ENCODE results near the gene CD55.

- TF ChIP-seq POLR2AphosphoS5 (IDR thresholded peaks at IDR 0.05; ENCODE audit: low read depth) = no peak
- TF ChIP-seq, protein P1, sequence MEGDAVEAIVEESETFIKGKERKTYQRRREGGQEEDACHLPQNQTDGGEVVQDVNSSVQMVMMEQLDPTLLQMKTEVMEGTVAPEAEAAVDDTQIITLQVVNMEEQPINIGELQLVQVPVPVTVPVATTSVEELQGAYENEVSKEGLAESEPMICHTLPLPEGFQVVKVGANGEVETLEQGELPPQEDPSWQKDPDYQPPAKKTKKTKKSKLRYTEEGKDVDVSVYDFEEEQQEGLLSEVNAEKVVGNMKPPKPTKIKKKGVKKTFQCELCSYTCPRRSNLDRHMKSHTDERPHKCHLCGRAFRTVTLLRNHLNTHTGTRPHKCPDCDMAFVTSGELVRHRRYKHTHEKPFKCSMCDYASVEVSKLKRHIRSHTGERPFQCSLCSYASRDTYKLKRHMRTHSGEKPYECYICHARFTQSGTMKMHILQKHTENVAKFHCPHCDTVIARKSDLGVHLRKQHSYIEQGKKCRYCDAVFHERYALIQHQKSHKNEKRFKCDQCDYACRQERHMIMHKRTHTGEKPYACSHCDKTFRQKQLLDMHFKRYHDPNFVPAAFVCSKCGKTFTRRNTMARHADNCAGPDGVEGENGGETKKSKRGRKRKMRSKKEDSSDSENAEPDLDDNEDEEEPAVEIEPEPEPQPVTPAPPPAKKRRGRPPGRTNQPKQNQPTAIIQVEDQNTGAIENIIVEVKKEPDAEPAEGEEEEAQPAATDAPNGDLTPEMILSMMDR (IDR thresholded peaks at IDR 0.05; ENCODE audit: insufficient read depth, low read length) = no peak
- TF ChIP-seq, protein P2, sequence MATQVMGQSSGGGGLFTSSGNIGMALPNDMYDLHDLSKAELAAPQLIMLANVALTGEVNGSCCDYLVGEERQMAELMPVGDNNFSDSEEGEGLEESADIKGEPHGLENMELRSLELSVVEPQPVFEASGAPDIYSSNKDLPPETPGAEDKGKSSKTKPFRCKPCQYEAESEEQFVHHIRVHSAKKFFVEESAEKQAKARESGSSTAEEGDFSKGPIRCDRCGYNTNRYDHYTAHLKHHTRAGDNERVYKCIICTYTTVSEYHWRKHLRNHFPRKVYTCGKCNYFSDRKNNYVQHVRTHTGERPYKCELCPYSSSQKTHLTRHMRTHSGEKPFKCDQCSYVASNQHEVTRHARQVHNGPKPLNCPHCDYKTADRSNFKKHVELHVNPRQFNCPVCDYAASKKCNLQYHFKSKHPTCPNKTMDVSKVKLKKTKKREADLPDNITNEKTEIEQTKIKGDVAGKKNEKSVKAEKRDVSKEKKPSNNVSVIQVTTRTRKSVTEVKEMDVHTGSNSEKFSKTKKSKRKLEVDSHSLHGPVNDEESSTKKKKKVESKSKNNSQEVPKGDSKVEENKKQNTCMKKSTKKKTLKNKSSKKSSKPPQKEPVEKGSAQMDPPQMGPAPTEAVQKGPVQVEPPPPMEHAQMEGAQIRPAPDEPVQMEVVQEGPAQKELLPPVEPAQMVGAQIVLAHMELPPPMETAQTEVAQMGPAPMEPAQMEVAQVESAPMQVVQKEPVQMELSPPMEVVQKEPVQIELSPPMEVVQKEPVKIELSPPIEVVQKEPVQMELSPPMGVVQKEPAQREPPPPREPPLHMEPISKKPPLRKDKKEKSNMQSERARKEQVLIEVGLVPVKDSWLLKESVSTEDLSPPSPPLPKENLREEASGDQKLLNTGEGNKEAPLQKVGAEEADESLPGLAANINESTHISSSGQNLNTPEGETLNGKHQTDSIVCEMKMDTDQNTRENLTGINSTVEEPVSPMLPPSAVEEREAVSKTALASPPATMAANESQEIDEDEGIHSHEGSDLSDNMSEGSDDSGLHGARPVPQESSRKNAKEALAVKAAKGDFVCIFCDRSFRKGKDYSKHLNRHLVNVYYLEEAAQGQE (IDR thresholded peaks at IDR 0.05; ENCODE audit: insufficient replicate concordance, low read depth) = no peak
These were observed 23.3 kb upstream of the CD55 start for GRCh38 chr1:207298186-207298585.
